Panc1 (cell line): Measurements from ENCODE around the gene TMPRSS13.
"Not testable (repeated sequence)": the region's sequence is repeated elsewhere in the genome, so short reads cannot be mapped to it uniquely, and the experiment has no call there.

Experiments
- CTCF ChIP-seq: fragments of 450-650 bp; IDR thresholded peaks from 2 replicates; pipeline ENCODE4 v1.5.1; 2017; ENCODE audit warnings: mild to moderate bottlenecking
- POLR2AphosphoS5 ChIP-seq: IDR thresholded peaks from 2 replicates; pipeline ENCODE4 v1.6.1; 2012; ENCODE audit warnings: mild to moderate bottlenecking, low read depth, low read length, moderate library complexity
- REST ChIP-seq, 2 experiments: IDR thresholded peaks; 2 replicates each; pipeline ENCODE4 v1.6.1; 2011 to 2012; ENCODE audit warnings: low read depth in 2 of 2, control low read depth in 1 of 2, low read length in 1 of 2, mild to moderate bottlenecking in 1 of 2, moderate library complexity in 1 of 2; ENCODE audit not compliant: insufficient read depth in 1 of 2
- SIN3A ChIP-seq: IDR thresholded peaks from 2 replicates; pipeline ENCODE4 v1.6.1; 2012; ENCODE audit warnings: low read depth, mild to moderate bottlenecking, low read length, moderate library complexity, borderline replicate concordance; ENCODE audit not compliant: insufficient read depth
- TCF7L2 ChIP-seq: IDR thresholded peaks from 2 replicates; pipeline ENCODE4 v1.6.1; 2011; ENCODE audit warnings: mild to moderate bottlenecking, low read depth, low read length, inconsistent platforms

GRCh38 chr11:117947751-117948150 lies 18.5 kb upstream of the TMPRSS13 start:
- TF ChIP-seq CTCF; SIN3A; POLR2AphosphoS5; TCF7L2; REST (IDR thresholded peaks at IDR 0.05; ENCODE audit: insufficient read depth in 1 of 2, low read depth in 2 of 2, low read length in 1 of 2): not testable (repeated sequence)
